A673 (cell line): ENCODE measurements around the gene GCNT3.

Experiments
- CTCF ChIP-seq: fragments of 300-800, 200-600 bp; sonication (generic); conservative IDR thresholded peaks from 2 replicates; pipeline ENCODE4 v1.5.1; 2017; ENCODE audit warnings: low read depth, mild to moderate bottlenecking, antibody characterized with exemption, low read length, moderate library complexity, mixed read lengths
- EZH2 ChIP-seq: fragments of 200-600 bp; sonication (generic); IDR thresholded peaks from 2 replicates; pipeline ENCODE4 v1.6.1; 2017; ENCODE audit warnings: borderline replicate concordance, low read depth, mild to moderate bottlenecking, mixed read lengths, antibody characterized with exemption, low read length; ENCODE audit not compliant: poor library complexity, severe bottlenecking

DNA sequence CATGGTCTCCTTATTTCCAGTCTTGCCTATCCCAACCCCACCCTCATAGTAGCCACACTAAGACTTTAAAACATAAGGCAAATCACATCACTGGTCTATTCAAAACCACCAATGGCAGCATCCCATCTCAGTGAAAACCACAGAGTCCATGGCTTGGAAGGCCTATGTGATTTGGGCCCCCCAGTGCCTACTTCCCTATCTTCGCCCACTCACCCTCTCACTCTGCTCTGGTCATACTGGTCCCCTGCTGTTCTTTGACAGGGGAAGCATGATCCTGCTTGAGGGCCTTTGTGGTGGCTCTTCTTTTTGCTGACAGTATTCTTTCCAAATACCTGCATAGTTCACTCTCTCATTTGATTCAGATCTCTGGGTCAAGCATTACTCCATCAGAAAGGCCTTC lies 42.5 kb downstream of the GCNT3 start:
- TF ChIP-seq CTCF (no peak), EZH2 (no peak)
